LHCN-M2 (cell line): ENCODE measurements around the gene ZSWIM3. TPM values are rescaled to one million over a fixed set of nuclear protein-coding genes. Genes with fewer than 3 reads are reported as not detected.
"Not testable (repeated sequence)": the region's sequence is repeated elsewhere in the genome, so short reads cannot be mapped to it uniquely, and the experiment has no call there.

Experiments
- DNase-seq: peaks from one replicate; pipeline ENCODE4 v3.0.0-alpha.2; 2012; ENCODE audit warnings: low read depth
- polyA plus RNA-seq: library from polyadenylated mRNA; unstranded; fragments of >200 nt; gene quantifications from one replicate; pipeline ENCODE4 v1.2.1, GENCODE V29; 2012; ENCODE audit warnings: missing spikeins
- total RNA-seq: library from RNA; depleted of rRNA; stranded (reverse); fragments of >200 nt; gene quantifications from 2 replicates; pipeline ENCODE4 v1.2.3, GENCODE V29; 2014; rRNA removed

The ZSWIM3 gene
- 3.3 and 4.6 TPM in 2 replicates for total RNA-seq
- polyA plus RNA-seq: 2.4 TPM

DNA sequence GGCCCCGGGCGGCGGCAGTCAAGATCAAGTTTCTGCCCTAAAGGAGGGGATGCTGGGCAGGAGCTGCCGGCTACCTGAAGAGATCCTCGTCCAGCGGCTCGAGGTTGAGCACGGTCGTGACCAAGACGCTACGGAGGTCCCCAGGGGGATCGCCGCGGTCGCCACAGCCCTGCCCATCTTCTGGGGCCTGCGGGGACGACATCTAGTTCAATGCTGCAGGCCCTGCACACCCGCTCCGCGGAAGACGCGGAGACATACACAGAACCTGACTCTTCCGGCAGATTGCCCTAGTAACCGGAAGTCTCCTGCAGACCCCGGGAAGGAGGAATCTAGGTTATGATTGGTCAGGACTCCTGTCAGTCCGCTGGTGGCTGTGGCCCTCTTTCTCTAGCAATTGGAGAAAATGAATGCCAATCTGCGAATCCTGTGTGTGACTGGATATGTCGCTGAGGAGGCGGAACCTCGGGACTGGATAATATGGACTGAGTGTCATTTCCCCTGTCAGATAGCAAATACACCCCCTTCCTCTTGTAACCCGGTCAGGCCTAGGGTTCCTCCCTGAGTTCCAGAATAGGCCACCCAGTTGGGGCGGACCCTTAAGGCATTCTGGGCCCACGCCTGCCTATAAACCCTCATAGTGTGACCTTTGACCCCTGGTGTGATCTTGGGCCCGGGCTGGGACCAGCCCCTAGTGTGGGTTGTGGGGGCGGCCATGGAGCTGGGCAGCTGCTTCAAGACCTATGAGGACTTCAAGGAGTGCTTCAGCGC lies at the start of gene ZSWIM3, which contains the start of gene ACOT8:
TSS of gene ZSWIM3 (plus strand) at position 501 of the 768 bp plus-strand sequence. CDS start at position 713, 212 bp downstream.
TSS of gene ACOT8 (minus strand) at position 279 of the 768 bp plus-strand sequence. CDS start at position 202, 77 bp downstream.
- DNase-seq: peak; percentile 100

DNA sequence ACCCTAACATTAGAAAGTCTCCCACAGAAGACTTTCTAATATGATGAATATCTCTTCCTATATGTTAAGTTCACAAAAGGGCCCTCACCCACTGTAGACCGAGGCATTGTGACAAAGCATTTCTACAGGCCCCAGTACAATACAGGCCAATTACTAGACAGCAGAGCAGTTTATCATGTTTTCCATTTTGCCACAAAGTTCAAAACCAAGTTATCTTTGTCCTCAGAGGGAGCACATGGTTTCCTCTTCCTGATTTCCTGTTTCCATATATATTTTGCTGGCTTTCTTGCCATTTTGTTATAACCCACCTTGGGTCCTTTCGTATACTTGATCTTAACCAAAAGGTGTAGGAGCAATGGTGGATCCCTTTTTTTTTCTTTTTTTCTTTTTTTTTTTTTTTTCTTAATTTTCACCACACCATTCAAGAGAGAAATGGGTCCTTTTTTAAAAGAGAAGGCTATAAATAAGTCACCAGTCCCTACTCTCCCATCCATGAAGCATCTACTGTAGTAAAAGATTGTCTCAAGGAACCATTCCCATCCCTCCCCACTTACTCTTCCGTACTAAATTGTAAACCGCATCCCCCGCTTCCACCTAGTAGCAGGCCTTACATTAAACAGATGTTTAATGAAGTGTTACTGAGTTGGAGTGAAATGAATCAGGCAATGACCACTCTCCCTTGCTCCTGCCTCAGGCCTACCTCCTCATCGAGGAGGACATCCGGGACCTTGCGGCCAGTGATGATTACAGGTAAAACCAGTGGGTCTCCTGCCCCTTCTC lies 47.0 kb upstream of the ZSWIM3 start:
- DNase-seq: no peak

DNA sequence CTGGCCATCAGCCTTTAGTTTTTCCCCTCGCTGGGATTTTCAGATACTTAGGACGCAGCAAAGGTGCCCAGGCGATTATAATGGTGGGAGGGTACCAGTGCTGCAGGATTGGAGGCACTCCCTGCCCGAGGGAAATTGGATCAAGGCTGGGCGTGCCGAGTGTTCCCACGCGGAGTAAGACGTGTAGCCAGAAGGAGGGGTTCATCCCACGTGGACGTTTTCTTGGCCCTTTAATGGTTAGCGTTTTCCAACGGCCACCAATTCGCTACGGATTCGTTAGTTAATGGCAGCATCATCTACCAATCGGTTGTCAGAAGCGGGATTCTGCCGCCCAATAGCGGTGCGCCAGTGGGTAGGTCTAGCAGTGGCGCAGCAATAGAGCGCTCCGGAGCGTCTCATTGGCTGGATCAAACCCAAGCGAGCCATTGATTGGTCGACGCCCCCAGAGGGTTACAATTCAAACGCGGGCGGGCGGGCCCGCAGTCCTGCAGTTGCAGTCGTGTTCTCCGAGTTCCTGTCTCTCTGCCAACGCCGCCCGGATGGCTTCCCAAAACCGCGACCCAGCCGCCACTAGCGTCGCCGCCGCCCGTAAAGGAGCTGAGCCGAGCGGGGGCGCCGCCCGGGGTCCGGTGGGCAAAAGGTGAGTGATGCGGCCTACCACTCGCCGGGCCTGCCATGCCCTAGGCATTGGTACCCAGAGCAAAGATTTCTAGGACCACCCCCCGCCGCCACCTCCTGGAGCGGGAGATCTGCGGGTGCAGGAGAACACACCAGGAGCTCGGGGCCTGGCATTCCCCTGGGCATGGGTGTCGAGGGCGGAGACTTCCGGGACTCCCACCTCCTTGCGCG lies 45.0 kb upstream of the ZSWIM3 start, which contains the start of gene UBE2C:
TSS of gene UBE2C (plus strand) at position 488 of the 849 bp plus-strand sequence. CDS start at position 540, 52 bp downstream.
- peak; percentile 100 for DNase-seq

DNA sequence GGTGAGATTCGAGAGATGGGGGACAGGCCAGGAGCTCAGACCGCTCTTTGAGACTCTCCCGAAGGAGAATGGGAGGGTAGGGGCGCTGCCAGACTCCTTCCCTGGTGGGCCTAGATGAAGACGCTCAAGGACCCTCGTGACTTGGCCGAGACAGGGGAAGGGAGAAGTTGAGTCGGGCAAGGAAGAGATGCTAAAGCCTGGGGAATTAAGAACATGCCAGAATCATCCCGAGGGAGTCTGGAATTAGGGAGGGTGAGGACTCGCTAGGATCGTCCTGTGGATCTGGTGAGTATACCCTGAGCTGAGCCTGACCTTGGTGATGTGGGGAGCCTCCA lies 44.4 kb upstream of the ZSWIM3 start:
- no peak for DNase-seq

DNA sequence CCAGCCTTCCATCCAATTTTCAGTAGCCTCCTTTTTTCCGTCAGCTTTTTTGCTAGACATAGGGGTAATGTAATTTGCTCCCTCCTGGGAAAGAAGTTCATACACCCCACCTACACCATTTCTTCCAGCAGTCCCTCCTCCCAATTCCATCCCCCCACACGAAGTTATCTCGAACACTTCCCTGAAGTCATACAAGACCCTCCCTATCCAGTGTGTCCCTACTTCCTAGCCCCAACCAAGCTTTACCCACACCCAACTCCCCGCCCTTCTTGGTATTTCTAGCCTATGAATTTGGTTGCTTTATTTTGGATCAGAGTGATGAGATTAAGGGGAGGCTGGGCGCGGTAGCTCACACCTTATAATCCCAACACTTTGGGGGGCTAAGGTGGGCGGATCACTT lies 43.9 kb upstream of the ZSWIM3 start:
- no peak for DNase-seq

DNA sequence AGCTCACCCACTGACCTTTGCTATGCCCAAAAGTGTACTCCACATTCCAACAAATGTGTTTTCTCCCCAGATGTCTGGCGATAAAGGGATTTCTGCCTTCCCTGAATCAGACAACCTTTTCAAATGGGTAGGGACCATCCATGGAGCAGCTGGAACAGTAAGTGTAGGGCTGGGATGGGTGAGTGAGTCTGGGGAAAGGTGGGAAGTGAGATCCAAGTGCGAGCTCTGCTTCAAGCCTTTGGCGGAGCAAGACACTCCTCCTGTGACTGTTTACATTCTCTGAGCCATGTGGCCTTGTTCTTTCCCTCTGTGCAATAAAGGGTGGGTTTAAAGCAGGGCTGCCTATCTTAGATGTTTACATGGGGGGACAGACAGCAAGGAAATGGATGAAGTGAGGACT lies 43.1 kb upstream of the ZSWIM3 start:
- DNase-seq: no peak

DNA sequence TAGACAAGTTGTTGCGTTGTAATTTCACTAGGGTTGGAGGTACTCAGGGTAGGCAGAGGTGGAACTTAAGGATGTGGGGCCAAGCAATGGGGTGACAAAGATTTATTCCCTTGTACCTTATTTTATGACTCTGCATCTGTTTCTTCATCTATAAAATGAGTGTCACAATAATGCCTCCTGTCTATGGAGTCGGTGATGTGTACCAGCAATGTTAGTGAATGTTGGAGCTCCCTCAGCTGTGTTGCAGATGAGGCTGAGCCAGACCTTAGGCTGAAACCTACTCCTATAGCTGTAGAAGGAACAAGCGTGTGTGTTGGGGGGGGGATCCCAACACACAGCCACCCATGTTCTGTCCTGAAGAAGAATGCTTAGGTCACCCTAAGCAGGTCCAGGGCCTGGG lies 40.5 kb upstream of the ZSWIM3 start:
- DNase-seq: no peak

DNA sequence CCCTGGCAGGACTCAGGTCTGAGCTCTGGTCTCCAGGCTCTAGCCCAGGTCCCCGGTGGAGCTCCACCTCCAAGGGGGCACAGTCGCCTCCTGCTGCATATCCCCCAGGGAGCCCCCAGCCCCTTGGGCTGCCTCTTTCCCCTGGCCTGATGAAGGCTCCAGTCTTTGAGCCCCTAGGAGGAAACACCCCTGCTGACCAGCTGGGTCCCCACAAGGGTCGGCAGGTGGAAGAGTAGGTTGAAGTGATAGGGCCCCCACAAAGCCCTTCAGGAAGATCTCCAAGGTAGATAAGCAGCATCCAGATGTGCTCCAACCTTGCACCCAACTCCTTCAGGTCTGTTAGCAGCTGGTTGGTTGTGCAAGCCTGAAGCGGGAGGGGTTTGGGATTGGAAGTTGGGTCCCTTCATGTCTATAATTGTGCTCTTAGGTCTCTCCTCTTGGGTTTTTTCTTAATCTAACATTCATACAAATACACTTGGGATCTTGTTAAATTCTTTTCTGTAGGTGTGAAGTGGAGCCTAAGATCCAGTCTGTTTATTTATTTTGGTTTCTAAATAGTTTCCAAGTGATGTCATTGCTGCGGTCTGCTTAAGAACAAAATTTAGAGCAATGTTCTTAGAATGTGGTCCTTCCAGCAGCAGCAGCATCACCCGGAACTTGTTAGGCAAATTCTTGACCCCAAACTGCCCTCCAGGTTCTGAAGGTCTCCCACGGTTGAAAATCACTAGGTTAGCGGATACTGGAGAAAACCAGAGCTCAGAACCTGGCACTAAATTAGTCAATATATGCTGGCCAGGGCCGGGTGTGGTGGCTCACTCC lies 39.8 kb upstream of the ZSWIM3 start:
- DNase-seq: peak; percentile 87

DNA sequence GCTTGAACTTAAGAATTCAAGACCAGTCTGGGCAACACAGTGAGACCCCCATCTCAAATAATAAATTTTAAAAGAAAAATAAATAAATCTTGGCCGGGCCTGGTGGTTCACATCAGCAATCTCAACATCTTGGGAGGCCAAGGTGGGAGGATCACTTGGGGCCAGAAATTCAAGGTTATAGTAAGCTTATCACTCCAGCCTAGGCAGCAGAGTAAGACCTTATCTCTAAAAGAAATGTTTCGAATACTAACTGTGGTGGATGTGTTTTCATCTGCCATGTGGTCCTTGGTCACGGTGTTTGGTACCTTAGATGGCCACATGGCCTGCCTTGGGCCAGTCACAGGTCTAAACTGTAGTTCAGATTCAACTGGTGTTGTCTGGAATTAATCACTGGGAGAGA lies 39.2 kb upstream of the ZSWIM3 start:
- no peak for DNase-seq

DNA sequence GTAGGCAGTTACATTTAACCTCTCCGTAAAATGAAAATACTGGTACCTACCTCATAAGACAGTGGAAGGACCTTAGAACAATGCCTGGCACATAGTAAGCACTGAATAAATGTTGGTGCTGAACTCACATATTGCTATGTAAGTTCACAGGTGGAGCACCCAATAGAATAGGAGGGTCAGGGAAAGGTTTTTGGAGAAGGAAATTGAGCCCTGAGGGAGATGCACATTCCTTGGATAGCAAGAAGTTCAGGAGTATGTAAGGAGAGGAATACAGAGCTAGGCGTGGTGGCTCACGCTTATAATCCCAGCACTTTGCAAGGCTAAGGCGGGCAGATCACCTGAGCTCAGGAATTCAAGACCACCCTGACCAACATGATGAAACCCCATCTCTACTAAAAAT lies 37.9 kb upstream of the ZSWIM3 start:
- DNase-seq: no peak

DNA sequence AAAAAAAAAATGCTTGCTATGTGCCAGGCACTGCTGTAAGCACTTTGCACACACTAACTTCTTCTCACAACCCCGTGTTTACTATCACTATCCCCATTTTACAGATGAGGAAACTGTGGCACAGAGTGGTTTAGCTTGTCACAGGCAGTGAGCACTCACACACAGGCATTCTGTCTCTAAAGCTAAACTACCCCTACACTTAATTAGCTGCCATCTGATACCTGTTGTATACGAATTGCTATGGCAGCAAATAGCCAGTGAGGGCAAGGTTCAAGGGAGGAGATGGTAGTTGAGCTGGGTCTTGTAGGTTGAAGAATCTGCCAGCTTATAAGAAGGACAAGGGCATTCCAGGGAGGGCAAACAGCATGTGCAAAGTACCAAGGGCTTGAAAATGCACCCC lies 35.5 kb upstream of the ZSWIM3 start:
- no peak for DNase-seq

DNA sequence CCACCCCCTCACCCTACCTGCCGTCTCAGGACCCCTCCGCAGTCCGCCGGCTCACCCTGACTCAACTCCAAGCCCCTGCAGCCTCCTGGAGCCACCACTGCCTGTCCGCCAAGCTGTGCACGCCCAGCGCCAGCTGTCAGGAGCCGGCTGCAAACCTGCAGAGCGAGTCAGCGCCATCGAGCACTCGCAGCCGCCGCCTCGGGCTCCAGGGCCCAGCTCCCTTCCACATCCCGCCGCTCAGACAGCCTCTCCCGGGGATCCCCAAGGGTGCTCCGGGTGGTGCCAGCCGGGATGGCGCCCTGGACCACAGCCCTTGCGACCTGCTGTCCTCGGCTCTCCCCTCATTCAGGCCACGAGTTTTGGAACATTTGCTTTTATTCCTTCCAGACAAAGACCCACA lies 34.6 kb upstream of the ZSWIM3 start:
- DNase-seq: peak; percentile 56

DNA sequence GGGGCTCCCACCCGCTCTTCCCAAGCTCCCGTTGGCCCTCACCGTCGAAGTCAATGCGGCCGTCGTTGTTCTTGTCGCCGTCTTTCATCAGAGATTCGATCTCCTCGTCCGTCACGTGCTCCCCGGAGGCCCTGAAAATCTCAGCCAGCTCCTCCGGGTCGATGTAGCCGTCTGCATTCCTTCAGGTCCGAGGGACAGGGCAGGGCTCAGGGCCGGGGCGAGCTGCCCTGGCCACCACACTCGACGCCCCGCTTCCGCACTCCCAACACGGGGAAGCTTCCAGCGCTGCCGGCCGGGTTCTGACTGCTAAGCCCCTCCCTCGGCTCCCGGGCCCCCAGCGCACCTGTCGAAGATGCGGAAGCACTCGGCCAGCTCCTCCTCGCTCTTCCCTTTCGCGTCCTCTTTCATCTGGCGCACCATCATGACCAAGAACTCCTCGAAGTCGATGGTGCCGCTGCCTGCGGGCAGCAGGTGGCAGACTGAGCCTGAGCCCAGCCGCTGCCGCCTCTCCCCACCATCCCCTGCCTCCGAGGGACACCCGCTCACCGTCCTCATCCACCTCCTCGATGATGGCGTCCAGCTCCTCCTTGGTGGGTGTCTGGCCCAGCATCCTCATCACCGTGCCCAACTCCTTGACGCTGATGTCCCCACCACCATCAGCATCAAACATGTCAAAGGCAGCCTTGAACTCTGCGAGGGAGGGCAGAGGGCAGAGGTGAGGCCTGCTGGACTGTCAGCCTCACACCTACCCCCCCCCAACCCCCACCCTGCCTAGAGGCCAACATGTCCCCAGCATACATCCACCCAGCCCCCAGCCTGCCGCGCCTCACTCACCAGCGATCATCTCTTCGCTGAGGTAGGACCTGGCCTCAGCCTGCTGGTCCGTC lies 33.2 kb upstream of the ZSWIM3 start:
- no peak for DNase-seq

DNA sequence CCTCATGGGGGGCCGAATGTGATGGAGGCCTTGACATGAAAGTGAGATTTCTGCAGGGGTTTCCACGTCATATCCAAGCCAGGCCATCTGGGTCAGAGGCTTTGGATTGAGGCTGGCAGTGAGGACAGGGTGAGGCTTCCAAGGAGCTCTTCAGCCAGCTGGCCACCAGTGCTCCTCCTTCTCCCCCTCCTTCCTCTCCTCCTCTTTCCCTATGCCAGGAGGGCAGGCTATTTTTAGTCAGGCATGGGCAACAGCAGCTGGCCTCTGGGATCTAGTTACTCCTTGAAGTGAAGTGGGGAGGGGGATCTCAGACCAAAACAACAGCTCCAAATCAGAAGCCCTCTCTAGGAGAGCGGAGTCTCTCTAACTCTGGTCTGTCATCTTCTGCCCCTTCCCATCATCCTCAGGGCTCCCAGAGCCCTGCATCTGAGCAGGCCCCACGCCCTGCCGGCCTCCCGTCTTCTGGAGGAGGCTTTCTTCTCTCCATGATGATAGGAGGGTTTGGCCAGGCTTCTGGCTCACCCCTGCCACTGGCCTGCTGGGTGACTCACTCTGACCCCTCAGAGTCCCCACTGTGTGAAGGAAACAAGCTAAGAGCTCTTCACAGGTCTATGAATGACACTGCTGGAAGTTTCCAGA lies 30.9 kb upstream of the ZSWIM3 start:
- DNase-seq: peak; percentile 88

DNA sequence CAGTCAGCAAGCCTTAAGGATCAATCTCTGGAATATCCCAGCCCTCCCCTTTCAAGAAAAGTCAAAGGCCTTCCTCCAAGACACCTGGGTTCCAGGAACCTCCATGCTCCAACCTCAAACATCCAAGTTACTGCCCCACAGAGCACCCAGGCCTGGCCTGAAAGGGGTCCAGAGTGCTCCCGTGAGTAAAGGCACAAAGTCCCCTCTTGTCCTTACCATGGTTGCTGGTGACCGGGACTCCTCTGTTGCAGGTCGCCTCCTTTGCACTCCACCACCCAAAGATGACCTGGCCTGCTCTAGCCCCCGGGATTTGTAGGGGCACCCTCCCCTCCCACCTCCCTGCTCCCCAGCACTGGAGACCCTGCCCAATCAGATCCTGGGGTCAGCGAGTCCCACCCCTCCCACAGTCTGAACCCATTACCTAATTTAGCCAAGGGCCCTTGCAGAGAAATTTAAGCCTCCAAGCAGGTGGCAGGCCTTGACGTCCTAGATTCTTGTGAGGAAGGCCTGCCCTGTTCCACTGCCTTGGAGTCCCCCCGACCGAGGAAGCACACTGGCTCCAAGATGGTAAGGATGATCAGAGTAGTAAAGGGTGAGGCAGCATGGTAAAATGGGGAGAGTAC lies 30.3 kb upstream of the ZSWIM3 start, which contains the start of gene TNNC2:
TSS of gene TNNC2 (minus strand) at position 283 of the 623 bp plus-strand sequence. CDS start at position 219, 64 bp downstream.
- no peak for DNase-seq

DNA sequence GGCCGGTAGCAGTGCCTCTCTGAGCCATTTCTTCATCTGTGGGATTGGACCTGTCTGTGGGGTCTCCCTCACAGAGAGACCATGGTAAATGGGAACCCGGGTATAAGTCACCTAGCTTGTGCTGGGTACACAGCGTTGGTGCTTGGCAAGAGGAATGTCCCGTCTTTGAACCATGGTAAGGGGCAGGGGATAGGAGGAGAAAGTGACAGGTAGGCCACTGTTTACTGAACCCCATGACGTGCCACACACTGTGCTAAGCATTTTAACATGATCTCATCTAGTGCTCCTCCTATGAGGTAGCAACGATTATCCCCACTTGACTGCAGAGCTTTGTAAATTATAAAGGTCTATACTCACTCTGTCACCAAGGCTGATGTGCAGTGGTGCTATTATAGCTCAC lies 29.7 kb upstream of the ZSWIM3 start:
- no peak for DNase-seq

DNA sequence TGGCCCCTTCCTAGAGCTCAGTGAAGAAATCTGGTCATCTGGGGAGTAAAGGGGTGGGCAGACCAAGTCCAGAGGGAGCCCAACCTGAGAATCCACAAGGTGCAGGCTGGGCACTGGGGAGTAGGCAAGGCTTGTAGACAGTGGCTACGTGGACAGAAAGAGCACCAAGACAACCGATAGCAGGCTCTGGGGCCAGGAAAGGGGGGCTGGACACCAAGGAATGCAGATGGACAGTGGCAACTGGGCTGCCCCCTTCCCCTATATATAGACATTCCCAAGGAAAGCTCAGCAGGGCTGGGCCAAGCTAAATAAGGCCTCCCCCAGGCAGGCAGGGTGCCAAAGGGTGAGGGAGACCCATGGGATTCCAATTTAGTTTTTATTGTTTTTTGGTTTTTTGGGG lies 28.8 kb upstream of the ZSWIM3 start:
- peak; percentile 89 for DNase-seq

DNA sequence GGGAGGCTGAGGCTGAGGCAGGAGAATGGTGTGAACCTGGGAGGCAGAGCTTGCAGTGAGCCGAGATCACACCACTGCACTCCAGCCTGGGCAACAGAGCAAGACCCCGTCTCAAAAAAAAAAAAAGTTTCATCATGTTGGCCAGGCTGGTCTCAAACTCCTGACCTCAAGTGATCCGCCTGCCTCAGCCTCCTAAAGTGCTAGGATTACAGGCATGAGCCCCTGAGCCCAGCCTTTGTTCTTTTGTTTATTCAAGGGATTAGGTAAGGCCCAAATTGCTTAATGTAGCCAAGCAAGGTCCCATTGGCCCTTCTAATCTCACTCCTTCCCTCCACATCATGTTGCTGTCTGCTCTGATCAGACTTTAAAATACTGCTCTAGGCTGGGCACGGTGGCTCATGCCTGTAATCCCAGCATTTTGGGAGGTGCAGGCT lies 27.7 kb upstream of the ZSWIM3 start:
- not testable (repeated sequence) for DNase-seq

DNA sequence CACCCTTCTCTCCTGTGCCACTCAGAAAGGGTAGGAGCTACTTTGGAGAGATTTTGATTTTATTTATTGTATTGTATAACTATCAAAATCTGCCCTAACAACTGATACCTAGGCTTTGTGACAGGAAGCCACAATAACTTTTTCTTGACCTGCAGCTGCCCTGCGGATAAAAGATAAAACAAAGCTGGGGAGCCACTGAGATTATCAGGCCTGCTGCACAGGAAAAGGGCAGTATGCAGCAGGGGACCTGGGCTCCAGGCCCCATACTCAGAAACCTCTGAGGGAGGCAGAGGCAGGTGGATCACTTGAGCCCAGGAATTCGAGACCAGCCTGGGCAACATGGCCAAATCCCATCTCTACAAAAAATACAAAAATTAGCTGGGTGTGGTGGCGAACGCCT lies 24.8 kb upstream of the ZSWIM3 start:
- DNase-seq: no peak
